ENCODE data around the gene RAD9B.
"Not testable (repeated sequence)": the region's sequence is repeated elsewhere in the genome, so short reads cannot be mapped to it uniquely, and the experiment has no call there.

The RAD9B gene

DNA sequence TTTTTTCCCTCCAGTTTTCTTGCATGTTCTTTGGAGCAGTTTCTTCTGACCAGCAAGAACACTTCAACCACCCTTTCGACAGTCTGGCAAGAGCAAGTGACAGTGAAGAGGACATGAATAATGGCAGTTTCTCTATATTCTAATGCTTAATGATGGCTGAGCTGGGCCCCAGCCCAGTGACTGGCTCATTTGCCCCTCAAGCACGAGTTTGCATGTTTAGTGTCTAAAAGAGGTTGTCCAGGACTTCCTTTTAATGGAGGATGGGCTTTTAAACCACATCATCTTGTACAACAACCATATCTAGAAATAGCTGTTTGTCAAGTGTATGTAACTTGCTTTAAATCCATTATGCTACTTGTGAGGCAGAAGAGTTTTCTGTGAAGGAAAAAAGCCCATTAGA is 28.4 kb downstream of the RAD9B start:
- DNase-seq = no peak

DNA sequence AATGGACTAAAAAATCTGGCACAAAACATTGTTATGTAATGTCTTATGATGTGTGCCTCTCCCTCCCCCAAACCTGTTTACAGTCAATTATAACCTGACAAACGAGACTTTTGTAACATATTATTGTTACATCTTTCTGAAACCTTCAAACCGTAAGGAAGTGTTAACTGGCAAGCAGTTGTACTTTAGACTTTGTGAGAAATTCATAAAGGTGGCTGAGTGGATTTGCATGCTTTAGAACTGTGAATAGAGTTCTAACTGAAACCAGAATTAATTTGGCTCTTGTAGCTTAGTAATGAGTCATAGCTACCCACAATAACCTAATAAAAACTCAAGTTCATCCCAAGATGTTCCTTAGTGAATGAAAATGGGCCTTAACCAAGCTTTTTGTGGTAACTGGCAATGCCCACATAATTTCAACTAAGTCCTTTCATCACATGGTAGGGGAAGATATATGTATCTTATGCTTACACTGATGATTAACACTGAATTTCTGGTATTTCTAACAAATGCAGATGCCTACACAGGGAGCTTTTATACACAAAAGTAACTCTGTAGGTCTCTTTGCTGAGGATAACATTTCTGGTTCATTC is 29.7 kb downstream of the RAD9B start:
- no peak for DNase-seq

DNA sequence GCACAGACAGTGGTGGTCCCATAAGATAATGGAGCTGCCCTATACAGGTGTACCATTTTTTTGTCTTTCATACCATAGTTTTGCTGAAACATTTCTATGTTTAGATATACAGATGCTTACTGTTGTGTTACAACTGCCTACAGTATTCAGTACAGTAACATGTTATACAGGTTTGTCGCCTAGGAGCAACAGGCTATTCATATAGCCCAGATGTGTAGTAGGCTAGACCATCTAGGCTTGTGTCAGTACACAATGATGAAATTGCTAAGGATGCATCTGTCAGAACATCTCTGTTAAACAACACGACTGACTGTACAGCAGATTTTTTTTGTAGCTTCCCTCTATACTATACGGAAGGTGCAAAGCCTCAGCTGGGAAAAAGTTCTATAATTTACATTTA is 30.5 kb downstream of the RAD9B start:
- DNase-seq = no peak

DNA sequence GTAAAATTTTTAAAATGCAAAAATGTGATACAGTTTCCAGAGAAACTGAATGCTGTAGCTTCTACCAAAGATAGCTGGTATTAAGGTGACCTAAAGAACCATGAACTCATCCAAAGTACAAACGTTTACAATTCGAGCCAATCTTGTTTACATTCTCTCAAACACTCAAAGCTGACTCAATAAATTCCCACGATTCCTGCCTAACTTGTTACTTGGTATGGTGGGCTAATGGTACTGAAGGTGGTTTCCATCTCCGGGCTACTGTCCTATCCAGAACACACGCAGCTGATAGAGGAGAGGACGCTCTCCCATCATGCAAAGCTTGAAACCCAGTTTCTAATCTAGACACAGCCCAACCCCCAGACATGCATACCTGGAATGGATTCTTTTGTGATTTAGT is 31.5 kb downstream of the RAD9B start:
- no peak for DNase-seq

DNA sequence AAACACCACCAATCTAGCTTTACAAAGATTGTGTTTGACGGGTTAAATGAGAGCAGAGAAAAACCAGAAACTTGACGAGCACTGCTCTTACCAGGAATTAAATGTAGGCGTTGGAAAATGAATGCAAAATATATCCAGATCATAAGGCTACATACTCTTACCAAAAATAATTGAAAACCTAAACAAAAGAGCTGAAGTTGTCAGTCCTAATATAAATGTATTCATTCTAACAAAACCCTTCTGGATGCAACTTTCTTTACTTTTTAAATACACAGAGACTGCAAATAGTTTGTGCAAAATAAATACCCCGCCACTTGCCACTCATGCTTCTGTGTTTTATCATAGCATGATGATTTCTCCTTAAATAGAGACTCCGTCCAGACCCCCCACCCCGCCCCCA is 32.7 kb downstream of the RAD9B start:
- DNase-seq = no peak

DNA sequence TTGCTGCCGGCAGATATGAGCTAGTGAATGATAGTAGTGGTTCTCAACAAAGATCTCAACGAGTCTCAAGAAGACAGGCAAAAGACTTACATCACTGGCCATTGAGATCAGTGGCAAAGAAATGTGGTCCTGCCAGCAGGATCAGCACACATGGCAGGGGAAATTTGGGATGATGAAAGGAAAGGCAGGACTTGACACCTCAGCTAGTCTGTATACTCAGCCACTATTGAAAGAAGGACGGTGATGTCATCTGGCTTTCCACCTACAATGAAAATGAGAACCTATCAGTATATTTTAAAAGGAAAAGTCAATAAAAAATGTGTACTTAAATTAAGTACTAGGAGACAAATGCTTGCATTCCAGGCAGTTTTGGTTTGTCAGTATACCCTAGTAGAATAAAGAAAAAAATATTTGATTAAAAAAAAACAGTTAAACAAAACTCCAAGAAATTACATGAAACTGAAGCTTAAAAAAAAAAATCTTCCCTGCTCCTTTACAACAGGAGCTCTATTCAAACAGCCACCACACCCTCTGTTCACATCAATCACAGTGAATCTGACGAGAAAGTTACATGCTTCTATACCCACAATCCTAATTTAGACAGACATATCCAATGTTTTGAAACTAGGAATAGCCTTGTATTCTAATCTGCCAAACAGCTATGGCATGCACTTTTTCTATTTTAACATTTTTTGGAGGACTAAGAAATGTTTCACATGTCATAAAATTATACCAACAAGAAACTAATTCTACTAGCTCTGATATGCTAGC is 34.9 kb downstream of the RAD9B start:
- no peak for DNase-seq

DNA sequence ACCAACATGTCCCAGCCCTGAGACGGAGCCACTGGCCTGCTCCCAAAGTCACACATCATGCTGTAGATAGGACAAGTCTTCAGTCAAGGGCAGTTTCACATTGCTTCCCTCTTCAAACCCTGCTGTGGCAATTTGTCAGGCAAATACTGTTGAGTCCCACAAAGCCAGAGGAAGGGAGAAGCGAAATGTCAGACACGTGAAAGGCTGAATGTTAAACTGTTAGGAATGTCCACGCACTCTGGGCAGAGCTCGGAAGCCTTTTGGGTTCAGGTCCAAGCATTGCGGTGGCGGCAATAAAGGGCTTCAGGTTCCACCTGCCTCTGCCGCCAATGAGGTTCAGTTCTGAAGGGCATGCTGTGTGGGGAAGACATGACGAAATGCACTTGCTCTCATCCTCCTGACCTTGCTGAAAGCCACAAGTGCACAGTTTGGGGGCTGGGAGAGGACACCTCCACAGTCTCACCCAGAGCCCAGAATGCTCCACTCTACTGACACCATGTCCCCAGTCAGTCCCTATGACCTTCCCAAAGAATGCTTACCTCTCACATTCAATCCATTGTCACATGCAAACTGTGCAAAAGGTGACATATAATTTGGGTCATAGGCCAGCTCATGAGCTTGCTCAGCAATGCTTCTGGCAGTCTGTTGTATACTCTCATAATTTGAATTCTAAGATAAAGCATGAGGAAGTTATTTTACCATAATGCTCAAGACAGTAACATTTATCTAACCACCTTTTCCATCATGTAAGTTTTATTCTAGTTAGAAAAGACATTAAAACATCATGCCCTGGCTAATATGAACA is 35.7 kb downstream of the RAD9B start:
- DNase-seq = no peak

DNA sequence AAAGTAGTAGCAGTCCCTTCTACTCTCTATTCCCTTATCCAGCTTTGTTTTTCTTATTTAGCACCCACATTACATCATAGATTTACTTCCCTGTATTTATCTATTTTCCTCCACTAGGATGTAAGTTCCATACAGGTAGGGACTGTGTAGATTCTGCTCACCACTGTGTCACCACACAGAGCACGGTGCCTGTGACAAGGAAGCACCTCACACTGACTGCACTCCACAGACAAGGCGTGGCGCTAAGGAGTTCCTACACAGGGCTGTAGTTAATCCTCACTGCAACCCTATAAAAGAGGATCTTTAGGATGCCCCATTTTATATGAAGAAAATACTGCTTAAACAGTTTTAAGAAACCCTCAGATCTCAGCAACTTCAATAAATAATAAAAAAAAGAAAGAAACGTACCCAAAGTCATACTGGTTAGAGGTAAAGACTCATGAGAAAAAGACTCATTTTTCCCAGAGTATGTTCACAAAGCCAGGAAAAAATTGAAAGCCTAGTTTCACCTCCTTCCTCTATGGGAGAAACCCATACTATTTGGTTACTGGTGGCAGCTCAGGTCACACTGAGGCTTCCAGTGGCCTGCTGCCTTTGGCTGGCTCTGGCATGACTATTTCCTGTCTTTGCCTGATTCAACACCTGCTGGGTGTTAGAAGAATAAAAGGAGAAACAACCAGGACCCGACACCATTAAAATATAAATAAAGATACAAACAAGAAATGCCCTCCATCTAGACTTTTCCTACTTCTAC is 36.9 kb downstream of the RAD9B start:
- DNase-seq = no peak

DNA sequence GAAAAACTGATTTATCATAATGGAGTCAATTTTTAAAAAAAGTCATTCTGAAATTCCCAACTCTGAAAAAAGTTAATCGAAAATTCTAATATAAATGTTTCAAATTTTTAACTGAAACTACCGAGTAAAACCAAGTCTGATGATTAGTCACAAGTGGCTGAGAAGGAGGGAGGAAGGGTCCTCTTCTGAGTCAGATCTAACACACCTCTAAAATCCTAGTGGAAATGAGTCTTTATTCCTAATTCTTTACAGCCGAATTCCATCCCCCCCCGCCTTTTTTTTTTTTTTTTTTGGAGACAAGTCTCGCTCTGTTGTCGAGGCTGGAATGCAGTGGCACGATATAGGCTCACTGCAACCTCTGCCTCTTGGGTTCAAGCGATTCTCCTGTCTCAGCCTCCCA is 37.9 kb downstream of the RAD9B start:
- DNase-seq = no peak

DNA sequence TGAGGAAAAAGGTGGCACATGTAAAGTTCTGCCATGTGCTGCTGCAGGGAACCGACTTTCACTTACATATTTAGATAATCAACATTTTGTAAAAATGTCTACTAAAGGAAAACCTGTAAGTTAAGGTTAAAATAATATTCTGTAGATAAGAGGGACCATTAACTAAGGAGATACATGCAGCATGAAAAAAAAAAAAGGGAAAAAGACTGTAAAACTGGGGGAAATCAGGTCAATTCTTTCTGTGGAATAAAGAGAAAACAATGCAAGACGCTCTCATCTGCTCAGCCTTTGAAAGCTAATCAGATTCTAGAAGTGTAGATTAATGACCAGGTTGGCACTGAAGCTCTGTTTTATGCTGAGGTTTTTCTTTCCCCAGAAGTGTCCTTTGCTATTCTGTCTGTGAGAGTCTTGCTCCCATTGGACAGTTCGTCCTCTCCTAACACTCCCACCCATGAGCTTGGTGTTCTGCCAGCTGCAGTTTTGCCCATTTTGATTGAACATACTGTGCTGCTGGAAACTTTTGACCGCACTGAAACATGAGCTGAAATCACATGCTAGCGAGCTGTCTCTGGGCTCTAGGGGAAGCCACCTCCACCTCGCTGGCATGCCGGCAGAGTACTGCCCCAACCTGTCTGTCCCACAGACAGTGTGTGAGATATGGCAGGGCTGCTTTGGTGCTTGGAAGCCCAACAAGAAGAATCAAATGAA is 41.3 kb downstream of the RAD9B start:
- no peak for DNase-seq

DNA sequence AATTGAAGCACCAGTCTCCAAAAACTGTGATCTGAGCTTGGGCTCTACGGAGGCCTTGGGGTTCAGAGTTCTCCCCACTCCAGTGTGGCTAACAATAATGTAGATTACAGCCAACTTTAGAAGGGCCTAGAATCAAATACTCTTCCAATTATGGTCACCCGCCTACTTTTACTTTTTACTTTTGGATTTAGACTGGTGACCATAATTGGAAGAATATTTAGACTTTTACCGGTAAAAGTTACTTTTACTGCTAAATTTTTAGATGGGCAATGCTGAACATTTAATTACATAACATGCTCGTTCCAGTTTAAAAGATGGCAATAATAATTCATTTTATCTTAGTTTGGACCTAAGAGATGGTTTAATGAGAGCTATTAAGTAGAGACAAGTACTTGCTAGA is 41.8 kb downstream of the RAD9B start:
- DNase-seq = no peak

DNA sequence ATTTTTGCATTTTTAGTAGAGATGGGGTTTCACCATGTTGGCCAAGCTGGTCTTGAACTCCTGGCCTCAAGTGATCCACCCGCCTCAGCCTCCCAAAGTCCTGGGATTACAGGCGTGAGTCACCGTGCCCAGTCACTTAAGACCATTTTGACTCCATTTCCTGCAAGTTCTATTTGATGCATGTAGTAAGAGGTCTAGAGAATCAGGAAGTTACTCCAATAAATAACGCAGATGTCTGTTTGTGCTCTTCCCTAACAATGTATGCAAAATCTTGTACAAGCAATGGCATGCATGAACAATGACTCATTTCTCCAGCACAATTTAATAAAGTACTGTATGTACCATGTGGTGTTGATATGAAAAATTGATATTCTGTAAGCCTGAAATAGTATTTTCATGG is 43.1 kb downstream of the RAD9B start:
- DNase-seq = not testable (repeated sequence)

DNA sequence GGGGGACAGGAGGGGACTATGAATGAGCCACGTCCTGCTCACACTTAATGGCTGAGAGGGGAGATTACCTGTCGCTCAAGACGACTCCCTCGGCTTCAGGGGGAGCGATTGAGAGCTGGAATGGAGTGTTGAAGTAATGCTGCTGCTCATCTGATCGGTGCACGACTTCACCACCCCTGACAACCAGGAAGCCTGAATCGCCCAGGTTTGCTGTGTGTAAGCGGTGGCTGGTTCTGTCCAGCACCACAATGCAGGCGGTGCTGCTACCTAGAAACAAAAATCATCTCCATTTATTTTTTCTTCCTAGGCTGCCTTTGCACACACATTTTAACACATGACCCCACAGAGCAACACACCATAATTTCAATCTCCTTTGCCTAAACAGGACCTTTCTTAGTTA is 43.7 kb downstream of the RAD9B start:
- DNase-seq = no peak

DNA sequence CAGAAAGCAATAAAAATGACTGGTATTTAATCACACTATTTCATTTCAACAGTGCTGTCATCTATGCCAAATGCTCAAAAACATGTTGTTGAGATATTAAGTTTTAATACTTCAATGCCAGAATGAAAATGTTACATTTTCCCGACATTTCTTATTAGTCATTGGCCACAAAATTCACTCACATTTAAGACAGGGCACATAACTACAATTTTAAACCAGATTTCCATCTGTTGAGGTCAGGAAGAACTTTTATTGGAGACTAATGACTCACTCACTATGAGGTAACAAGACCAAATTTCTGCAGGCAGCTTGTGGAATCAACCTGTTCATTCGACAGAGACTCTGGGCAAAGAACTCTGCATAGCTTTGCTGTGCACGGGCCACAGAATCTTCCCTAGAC is 44.2 kb downstream of the RAD9B start:
- no peak for DNase-seq

DNA sequence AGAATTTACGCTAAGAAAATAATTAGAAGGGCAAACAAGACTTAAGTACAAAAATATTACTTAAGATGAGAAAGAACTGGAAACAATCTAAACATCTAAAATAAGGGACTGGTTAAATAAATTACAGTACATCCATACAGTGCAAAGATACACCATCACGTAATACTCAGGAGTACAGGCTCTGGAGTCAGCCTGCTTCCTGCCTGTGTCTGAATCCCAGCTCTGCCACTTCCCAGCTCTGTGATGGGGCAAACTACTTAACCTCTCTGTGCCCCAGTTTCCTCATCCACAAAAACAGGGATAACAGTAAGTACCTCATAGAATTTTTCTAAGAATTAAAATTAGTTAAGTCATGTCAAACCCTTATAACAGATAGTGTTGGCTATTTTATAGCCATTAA is 45.0 kb downstream of the RAD9B start:
- no peak for DNase-seq

DNA sequence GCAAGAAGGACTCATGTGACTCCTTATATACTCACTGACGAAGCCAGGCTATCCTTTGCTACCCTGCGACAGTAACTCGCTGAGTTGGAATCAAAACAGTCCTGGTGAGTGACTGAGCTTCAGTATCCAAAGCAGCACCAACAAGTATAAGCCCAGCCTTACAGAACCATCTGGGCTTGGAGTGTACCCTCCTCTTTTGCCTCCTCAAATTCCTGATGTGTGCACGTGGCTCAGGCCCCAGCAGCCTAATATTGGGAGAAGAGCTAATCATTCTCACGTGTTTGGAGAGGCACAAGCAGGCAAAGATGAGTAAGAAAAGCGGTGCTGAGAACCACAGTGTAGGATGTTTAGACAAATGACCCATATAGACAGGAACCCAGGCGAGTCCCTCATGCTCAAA is 46.5 kb downstream of the RAD9B start:
- DNase-seq = no peak

DNA sequence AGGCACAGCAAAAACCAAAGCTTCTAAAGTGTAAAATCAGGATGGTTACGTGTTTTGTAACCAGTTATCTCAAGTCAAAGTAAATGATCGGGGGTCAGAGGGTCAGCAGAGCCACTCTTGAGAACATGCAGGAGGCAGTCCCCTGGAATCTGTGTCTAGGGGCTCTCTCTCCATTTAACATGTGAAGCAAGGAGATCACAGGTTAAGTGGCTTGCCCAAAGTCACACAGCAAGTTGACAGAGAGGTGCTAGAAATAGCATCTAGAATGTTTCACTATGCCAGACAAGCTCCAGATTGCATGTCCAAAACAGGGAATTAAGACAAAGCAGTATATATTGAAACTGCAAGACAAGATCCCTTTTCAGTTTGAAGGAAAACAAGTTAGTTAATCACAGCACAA is 47.6 kb downstream of the RAD9B start:
- DNase-seq = no peak

DNA sequence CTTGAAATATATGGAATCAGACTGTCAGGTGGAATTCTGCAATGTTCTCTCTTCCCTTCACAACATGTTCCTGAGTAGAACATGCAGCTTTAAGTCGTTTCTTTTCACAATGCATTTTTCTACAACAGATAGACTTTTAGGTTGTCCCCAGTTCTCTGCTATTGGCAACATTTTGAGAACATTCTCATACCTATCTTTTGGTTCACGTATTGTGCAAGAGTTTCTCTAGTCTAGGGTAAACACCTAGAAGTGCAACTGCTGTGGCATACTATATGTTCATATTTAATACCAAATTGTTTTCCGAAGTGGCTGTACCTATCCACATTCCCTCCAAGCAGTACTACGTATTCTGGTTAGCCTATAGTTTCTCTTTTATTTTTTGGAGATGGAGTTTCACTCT is 48.9 kb downstream of the RAD9B start:
- no peak for DNase-seq

All from activated effector memory CD4-positive, alpha-beta T cell treated with anti-CD3 and anti-CD28 coated beads, Interleukin-2, amount 50 U/mL, for 16 hours (primary cell).